Measurements from ENCODE around the gene YPEL3. TPM values are rescaled to one million over a fixed set of nuclear protein-coding genes. Genes with fewer than 3 reads are reported as not detected.
"Not testable (repeated sequence)": the region's sequence is repeated elsewhere in the genome, so short reads cannot be mapped to it uniquely, and the experiment has no call there.

YPEL3 gene, protein sequence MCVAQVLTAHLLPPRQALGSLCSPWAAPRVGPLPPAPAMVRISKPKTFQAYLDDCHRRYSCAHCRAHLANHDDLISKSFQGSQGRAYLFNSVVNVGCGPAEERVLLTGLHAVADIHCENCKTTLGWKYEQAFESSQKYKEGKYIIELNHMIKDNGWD
- 6.1 and 12.2 TPM in 2 replicates for total RNA-seq

DNA sequence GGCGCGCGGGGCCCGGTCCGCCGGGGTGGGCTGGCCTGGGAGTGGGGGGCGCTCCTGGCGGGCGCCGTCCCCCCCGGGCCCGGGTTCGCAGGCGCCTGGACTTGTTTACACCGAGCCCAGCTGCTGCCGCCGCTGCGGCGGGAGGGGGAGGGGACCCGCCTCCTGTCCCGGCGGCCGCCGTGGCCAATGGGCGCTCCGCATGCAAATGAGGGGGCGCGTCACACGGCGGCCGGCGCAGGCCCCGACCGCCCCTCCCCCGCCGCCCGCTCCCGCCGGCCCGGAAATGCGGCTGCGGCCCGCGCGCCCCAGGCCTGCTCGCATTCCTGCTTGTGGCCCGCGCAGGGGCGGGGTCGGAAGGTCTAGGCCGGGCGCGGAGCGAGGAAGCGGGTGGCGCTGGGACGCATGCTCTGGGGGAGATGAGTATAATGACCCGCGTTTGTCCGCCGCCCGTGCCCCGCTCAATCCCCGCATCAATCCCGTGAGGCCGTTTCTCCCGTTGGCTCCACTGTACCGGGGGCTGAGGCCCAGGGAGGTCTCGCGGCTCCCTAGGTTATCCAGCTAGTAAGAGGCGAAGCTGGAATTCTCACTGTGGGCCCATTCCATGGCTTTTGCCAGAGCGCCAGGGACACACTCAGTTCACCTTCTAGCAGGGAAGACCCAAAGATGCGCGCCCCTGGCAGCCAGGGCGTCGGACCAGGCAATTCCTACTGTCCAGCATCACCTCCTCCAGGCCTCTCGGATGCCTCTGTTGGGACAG lies at the start of gene YPEL3:
Gene YPEL3 (minus strand): TSS at position 109 of the 757 bp plus-strand sequence. CDS start 731 bp downstream, outside the sequence.
- peak; percentile 55 for DNase-seq (ENCODE audit: low read depth, low spot score)

DNA sequence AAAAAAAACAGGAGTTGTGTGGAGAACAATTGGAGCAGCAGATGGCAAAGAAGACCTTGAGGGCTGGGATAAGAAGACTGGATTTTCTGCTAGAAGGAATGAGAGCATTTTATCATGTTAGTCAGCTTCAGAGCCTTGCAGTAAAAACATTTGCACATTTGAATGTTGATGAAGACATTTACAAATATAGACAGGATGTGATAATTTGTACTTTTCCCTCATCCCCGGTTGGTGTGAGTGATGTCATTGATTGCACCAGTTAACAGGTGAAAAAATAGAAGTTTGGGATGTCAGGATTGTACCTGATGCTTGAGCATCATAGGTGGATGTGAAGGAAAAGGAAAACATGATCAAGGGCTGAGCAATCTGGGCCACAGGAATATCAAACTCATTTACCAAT lies 49.6 kb upstream of the YPEL3 start:
- no peak for DNase-seq (ENCODE audit: low read depth, low spot score)

DNA sequence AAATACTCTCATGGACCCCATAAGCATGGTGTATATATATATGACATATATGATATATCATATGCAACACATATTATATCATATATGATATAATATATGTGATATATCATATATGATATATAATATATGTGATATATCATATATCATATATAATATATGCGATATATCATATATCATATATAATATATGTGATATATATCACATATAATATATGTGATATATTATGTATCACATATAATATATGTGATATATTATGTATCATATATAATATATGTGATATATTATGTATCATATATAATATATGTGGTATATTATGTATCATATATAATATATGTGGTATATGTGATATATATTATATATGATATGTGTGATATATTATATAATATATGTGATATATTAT lies 48.9 kb upstream of the YPEL3 start:
- DNase-seq (ENCODE audit: low read depth, low spot score), result no peak

DNA sequence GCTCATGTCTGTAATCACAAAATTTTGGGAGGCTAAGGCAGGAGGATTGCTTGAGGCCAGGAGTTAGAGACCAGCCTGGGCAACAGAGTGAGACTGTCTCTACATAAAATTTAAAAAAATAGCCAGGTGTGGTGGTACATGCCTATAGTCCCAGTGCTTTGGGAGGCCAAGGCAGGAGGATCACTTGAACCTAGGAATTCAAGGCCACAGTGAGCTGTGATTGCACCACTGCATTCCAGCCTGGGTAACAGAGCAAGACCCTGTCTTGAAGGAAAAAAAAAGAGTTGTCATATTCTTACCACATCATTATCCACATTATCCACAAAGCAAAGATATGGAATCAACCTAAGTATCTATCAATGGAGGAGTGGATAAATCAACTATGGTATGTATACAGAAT lies 48.0 kb upstream of the YPEL3 start:
- DNase-seq (ENCODE audit: low read depth, low spot score), result no peak

DNA sequence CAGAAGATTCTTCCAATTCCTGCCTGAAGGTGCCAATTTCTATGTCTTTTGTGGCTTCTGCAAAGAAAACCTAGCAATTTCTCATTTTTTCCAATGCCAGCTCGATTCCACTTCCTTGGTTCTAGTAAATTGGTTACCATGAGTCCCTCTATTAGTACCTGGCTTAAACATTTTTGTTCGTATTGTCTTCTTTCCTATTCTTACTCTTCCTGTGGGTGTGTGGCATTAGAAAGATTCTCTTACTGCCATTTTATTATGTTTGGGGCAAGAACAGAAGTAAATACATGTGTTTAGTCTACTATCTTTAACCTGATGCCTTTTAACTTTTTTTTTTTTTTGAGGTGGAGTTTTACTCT lies 47.3 kb upstream of the YPEL3 start:
- DNase-seq (ENCODE audit: low read depth, low spot score), result no peak

DNA sequence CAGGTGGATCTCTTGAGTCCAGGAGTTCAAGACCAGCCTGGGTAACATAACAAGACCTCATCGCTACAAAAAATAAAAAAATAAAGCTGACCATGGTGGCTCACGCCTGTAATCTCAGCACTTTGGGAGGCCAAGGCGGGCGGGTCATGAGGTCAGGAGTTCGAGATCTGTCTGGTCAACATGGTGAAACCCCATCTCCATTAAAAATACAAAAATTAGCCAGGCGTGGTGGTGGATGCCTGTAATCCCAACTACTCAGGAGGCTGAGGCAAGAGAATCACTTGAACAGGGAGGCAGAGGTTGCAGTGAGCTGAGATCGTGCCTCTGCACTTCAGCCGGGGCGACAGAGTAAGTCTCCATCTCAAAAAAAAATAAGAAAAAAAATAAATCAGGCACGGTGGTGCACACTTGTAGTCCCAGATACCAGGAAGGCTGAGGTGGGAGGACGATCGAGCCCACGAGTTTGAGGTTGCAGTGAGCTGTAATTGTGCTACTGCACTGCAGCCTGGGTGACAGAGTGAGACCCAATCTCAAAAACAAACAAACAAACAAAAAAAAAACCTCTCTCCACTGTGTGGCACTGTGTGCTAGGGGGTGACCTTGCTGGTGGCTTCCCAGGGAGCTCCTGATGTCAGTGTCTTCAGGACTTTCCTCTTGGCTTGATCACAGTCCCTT lies 46.8 kb upstream of the YPEL3 start:
- no peak for DNase-seq (ENCODE audit: low read depth, low spot score)

DNA sequence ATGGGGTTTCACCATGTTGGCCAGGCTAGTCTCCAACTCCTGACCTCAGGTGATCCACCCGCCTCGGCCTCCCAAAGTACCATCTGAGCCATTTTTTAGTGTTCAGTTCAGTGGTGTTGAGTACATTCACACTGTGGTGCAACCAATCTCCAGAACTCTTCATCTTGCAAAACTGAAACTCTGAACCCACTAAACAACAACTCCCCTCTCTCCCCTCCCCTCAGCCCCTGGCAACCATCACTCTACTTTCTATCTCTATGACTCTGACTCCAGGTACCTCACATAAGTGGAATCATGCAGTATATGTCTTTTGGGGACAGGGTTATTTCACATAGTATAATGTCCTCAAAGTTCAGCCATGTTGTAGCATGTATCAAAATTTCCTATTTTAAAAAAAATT lies 45.7 kb upstream of the YPEL3 start:
- no peak for DNase-seq (ENCODE audit: low read depth, low spot score)

DNA sequence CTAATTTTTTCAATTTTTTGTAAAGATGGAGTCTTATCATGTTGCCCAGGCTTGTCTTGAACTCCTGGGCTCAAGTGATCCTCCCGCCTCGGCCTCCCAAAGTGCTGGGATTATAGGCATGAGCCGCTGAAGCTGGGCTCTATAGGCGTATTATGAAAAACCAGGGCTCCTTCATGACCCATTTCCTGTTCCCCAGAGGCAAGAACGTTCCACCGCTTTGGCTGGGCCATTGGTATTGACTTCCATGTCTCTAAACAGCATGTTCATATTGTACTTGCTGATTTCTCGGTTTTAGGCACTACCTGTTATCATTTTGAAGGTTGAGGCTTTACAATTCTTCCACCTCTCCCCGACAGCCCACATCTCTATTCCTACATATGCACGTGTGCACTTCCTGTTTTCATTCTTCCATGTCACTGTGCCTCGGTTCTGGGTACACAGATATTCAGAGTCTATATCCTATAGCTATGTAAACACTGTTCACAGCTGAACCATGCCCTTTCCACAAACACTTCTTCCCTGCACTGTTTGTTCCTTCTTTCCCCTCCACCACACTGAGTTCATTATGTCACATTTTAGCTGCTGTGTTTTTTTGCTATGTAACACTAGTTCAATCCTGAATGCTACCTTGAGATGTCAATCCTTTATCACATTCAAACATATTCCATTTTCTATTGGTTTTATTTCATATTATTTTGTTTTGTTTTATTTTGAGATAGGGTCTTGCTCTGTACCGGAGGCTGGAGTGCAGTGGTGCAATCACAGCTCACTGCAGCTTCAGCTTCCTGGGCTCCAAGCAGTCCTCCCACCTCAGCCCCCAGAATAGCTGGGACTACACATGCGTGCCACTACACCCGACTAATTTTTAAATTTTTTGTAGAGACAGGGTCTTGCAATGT lies 43.8 kb upstream of the YPEL3 start:
- no peak for DNase-seq (ENCODE audit: low read depth, low spot score)

DNA sequence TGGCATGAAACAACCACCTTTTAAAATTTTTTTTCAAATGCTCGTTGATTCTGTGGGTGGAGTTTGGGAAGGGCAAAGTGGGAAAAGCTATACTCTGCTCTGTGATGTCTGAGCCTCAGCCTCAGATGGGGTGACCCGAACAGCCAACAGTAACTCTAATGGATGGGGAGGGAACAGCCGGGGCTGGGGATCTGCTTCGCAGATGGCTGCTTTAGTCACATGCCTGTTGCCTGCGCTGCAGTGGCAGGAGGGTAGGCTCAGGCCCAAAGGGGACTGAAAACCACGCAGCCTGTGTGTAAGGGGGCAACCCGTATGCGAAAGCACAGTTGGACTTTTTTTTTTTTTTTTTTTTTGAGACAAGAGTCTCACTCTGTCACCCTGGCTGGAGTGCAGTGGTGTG lies 41.9 kb upstream of the YPEL3 start:
- no peak for DNase-seq (ENCODE audit: low read depth, low spot score)

DNA sequence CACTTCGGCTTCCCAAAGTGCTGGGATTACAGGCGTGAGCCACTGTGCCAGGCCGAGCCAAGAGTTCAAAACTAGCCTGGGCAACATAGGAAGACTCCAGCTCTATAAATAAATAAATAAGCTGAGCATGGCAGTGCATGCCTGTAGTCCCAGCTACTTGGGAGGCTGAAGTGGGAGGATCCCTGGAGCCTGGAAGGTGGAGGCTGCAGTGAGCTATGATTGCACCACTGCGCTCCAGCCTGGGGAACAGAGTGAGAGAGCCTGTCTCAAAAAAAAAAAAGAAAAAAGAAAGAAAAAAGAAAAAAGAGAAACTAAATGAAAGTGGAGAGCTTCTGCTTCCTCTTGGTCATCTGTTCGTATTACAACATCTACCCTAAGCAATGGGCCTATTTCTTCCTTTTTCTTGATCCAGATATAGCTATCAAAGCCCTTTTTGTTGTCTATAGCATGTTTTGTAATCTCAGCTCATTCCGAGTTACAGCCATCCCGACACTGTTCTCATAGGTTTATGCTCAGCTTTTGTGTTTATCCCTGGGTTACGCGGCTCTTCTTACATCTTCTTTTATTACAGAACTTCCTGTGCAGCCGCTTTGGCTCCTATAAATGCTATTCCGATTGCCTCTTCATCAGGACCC lies 41.1 kb upstream of the YPEL3 start:
- no peak for DNase-seq (ENCODE audit: low read depth, low spot score)

DNA sequence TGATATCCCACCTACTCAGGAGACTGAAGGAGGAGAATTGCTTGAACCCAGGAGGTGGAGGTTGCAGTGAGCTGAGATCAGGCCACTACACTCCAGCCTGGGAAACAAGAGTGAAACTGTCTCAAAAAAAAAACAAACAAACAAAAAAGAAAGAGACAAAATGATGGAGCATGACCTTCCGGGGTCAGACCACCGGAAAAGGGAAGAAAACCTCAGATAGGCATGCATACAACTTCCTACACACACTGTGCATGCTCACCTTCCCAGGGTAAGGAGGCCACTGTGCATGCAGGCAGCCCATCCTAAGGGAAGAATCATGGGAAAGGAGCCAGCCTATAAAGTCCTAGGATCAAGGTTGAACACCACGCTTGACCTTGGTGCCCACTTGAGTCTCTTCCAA lies 36.6 kb upstream of the YPEL3 start:
- DNase-seq (ENCODE audit: low read depth, low spot score), result no peak

DNA sequence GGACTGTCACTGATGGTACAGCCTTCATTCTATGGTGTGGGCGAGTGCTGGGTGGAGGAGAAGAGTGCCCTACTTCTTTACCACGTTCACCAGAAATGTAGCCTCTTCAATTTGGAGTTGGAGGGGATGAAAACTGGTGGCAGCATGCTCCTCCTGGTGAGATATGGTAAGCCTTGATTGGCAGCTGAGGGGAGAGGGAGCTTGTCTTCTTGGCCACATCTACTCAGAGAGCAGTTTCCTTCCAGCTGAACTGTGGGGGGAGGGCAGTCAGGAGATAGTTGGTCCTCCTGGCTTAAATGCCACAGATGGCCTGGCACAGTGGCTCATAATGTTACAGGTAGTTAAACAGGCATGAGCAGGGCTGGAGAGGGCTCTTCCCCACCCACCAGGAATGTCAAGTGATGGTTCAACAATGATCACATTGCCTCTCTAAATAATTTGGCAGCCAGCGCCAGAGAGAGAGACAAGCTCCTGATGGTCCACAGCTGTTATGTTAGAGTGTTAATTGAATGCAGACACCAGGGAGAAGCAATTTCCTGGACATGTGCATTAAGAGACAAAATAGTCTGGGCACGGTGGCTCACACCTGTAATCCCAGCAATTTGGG lies 36.0 kb upstream of the YPEL3 start:
- DNase-seq (ENCODE audit: low read depth, low spot score), result no peak

DNA sequence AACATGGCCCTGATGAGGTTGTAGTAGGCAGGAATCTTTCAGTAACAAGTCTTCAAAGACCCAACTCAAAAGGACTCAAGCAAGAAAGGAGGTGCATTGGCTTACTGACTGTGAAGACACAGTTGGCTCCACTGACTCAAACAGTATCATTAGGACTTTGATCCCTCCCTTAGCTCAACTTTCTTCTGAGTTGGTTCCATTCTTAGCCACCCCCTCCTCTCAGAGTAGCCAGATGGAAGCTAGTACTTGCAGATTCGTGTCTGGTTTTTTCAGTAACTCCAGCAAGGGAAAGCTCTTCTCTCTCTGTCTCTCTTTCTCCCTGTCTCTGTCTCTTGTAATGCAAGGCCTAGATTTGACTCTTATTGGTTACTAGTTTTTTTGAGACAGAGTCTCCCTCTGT lies 32.0 kb upstream of the YPEL3 start:
- no peak for DNase-seq (ENCODE audit: low read depth, low spot score)

DNA sequence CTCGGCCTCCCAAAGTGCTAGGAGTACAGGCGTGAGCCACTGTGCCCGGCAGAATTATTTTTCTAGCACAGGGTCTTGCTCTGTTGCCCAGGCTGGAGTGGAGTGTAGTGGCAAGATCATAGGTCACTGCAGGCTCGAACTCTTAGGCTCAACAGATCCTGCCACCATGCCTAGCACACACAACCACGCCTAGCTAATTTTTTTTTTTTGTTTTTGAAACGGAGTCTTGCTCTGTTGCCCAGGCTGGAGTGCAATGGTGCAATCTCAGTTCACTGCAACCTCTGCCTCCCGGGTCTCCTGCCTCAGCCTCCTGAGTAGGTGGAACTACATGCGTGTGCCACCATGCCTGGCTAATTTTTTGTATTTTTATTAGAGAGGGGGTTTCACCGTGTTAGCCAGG lies 29.7 kb upstream of the YPEL3 start:
- DNase-seq (ENCODE audit: low read depth, low spot score), result not testable (repeated sequence)

DNA sequence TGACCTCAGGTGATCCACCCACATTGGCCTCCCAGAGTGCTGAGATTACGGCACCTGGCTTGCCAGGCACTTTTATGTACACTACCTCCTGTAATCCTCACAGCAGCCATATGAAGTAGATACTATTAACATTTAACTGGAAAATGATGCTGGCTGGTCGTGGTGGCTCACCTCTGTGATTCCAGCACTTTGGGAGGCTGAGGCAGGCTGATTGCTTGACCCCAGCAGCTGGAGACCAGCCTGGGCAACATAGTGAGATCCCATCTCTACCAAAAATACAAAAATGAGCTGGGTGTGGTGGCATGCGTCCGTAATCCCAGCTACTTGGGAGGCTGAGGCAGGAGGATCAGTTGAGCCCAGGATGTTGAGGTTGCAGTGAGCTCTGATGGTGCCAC lies 29.0 kb upstream of the YPEL3 start:
- no peak for DNase-seq (ENCODE audit: low read depth, low spot score)

DNA sequence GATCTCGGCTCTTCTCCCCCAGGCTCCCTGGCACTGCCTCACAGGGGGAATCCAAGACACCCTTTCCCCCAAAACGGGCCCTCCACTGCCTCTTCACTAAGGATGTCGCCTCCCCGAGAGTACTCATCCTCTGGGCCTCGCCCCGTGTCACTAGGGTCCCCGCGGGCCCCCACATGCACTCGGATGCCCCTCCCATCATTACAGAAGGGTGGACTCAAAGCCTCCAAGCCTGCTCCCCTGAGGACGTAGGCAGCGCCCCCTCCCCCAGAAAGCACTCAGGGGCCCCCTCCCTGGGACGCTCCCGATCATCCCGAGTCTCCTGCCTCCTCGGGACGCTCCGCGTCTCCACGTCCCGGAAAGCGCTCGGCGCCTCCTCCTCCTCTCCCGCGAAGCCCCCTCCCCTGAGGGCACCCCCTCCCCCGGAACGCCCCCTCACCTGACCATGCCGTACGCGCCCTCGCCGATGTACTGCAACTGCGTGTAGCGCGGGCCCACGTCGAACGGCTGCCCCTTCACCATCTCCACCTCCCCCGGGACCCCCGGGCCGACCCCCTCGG lies 26.7 kb upstream of the YPEL3 start:
- DNase-seq (ENCODE audit: low read depth, low spot score), result no peak

DNA sequence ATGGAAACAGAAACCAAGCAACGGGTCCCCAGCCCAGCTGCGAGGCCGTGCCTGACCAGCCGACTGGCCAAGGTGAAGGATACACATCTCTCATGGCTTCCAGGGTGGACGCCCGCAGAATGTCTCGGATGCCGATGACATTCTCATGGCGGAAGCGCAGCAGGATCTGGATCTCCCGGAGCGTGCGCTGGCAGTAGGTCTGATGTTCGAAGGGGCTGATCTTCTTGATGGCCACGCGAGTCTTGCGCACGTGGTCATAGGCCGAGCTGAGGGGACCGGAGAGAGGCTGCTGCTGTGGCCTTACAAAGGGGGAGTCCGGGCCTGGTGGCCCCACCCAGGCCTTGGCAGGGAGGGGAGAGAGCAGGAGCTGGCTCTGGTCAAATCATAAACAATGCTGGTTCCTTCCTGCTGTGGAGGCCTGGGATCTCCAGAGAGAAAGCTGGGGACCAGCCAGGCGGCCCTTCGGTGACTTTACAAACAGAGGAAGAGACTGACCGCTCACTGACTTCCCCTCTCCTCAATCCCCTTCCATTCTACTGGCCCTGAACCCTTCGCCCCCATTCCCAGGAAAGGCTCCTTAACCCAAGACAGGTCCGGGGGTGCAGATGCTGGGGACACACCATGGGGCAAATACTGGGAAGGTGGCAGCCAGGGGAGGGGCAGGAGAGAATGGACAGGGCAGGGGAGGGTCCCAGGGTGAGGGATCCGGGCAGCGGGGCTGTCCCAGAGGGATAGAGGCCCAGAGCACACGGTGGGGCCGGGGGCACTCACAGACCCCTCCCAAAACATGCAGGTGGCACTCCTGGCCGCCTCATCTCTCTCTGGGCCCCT lies 25.9 kb upstream of the YPEL3 start:
- DNase-seq (ENCODE audit: low read depth, low spot score), result peak; percentile 32

DNA sequence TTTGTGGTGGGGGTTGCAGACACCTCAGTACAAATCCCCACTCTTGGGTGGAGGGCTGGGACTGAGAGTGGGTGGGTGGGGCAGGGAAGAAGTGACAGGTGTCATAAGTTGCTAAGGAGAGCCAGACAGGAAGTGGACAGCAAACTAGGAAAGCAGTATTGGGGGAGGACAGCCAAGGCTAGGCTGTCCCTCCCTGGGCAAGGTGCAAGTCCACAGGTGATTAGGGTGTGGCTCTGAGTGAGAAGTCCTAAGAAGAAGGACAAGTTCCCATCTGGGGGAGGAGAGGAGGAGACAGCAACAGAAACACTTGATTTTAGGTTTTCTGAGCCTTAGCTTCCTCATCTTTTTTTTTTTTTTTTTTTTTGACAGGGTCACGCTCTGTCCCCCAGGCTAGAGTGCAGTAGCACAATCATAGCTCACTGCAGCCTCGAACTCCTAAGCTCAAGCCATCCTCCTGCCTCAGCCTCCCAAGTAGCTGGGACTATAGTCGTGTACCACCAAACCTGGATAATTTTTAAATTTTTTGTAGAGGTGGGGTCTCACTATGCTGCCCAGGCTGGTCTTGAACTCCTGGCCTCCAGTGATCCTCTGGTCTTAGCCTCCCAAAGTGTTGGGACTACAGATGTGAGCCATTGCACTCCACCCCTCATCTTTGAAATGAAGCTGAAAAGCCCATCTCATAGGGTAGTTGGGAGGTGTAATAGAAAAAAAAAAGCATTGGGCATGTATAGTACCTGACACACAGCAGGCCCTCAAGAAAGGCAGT lies 24.5 kb upstream of the YPEL3 start:
- DNase-seq (ENCODE audit: low read depth, low spot score), result no peak

DNA sequence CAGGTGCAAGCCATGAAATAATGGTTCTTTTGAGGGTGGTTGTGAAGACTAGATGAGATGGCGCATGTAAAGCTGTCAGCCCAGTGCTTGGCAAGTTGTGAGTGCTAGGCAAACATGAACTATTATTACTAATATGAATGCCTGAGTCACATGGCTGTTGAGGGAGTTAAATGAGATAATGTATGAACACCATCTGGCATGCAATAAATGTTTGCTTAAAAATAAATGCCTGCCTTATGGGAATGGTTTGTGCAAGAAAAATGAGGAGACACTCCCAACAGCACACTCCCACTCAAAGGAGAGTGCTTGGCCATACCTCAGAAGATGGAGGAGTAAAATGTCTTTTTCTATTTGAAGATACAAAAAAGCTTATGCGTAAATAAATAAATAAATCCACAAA lies 23.4 kb upstream of the YPEL3 start:
- DNase-seq (ENCODE audit: low read depth, low spot score), result no peak

Data from pulmonary artery endothelial cell (primary cell).